ENCODE results near the gene SNX32. TPM values are rescaled to one million over a fixed set of nuclear protein-coding genes. Genes with fewer than 3 reads are reported as not detected.

The SNX32 gene
- total and polyA plus RNA-seq, 9 of the 15 experiments (the other 6 are each of a cell fraction or from before 2014, with no cell fraction given) = 0.03 TPM; not detected in 7

- peak; percentile 94 for TF ChIP-seq AFF4 (CRISPR knock-in tag; IDR thresholded peaks at IDR 0.05)
- no peak for TF ChIP-seq FOXK2 (conservative IDR thresholded peaks at IDR 0.05 in 1 of 2, IDR thresholded peaks at IDR 0.05 in 1 of 2; ENCODE audit: low read depth in 2 of 2)
- TF ChIP-seq BRD9 (IDR thresholded peaks at IDR 0.05; ENCODE audit: low read depth, partially characterized antibody) = no peak
- peak; percentile 51; the same call in 1 of the 2 replicates for TF ChIP-seq MEF2A (IDR thresholded peaks at IDR 0.05; ENCODE audit: control insufficient read depth, low read depth, low read length)
- no peak for TF ChIP-seq ZNF23 (CRISPR knock-in tag; IDR thresholded peaks at IDR 0.05)
- peak; percentile 48 for TF ChIP-seq ZNF395 (CRISPR knock-in tag; IDR thresholded peaks at IDR 0.05)
- no peak for TF ChIP-seq ZSCAN32 (CRISPR knock-in tag; IDR thresholded peaks at IDR 0.05)
- TF ChIP-seq ZNF324 (CRISPR knock-in tag; IDR thresholded peaks at IDR 0.05) = no peak
- peak; percentile 76 for TF ChIP-seq CREM (IDR thresholded peaks at IDR 0.05; ENCODE audit: low read depth)
- no peak for TF ChIP-seq CBX2 (IDR thresholded peaks at IDR 0.05; ENCODE audit: insufficient read depth, low read length, poor library complexity, severe bottlenecking)
- no peak for TF ChIP-seq ZFP30 (CRISPR knock-in tag; IDR thresholded peaks at IDR 0.05; ENCODE audit: borderline replicate concordance)
- 0 out of 2 replicates have a peak, but pooled peaks have one; percentile 41 for TF ChIP-seq ETV5 (CRISPR knock-in tag; IDR thresholded peaks at IDR 0.05; ENCODE audit: low read depth)
- no peak for TF ChIP-seq SMAD4 (CRISPR knock-in tag; conservative IDR thresholded peaks at IDR 0.05)
- no peak for TF ChIP-seq ZBTB12 (CRISPR knock-in tag; IDR thresholded peaks at IDR 0.05)
- TF ChIP-seq EP300 (IDR thresholded peaks at IDR 0.05; ENCODE audit: low read length) = no peak
- TF ChIP-seq TBL1XR1 (IDR thresholded peaks at IDR 0.05; ENCODE audit: low read length in 2 of 2) = no peak
- no peak for TF ChIP-seq ZEB2 (IDR thresholded peaks at IDR 0.05)
- no peak for TF ChIP-seq ZNF79 (CRISPR knock-in tag; IDR thresholded peaks at IDR 0.05; ENCODE audit: low read depth)
- no peak for TF ChIP-seq NUFIP1 (IDR thresholded peaks at IDR 0.05; ENCODE audit: partially characterized antibody)
- TF ChIP-seq EGR1 (conservative IDR thresholded peaks at IDR 0.05) = no peak
- TF ChIP-seq SAFB2 (IDR thresholded peaks at IDR 0.05; ENCODE audit: borderline replicate concordance, low read depth, low read length, severe bottlenecking) = no peak
- TF ChIP-seq ZNF717 (CRISPR knock-in tag; IDR thresholded peaks at IDR 0.05) = no peak
- TF ChIP-seq PHF8 (IDR thresholded peaks at IDR 0.05; ENCODE audit: borderline replicate concordance, low read length) = peak; percentile 58; the same call in 1 of the 2 replicates
Observed at GRCh38 chr11:65817835-65818680, 15.7 kb upstream of the SNX32 start (continued).
